ENCODE measurements around the gene B4GALT1. TPM values are rescaled to one million over a fixed set of nuclear protein-coding genes. Genes with fewer than 3 reads are reported as not detected.

B4GALT1 gene
- total and polyA plus RNA-seq, 2 donors (not counting 3 experiments of a cell fraction or from before 2014, with no cell fraction given), result 61.4 to 66.5 TPM

DNA sequence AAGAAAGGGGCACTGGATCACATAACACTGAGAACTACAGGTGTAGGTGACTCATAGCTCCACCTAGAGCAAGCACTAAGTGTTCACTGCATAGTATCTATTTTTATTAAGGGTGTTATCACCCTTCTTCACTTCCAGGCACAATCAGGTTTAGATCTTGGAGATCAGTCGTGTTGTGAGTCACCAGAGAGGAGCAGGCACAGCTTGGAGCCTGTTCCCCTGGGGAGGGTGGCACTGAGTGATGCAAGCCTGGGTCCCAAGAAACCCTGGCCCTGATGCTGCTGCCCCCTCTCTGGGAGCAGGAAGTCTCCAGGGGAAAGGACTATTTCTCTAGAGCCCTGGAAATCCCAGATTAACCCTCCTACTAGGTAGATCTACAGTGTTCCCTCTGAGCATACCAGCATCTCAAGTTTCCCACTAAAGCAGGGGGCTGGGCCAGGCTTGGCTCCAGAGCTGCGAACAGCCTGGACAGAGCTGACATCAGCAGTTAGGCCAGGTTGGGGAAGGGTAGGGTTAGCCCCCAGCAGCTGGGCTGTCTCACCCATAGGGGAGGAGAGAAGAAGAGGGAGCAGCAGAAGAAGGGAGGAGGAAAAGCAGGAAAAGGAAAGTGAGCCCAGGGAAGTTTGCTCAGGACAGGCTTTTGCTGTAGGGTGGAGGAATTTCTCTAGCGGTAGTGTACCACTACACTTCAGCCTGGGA, 44.7 kb upstream of the B4GALT1 start:
- TF ChIP-seq POLR2AphosphoS5 (IDR thresholded peaks at IDR 0.05; ENCODE audit: insufficient read depth, low read depth, low read length), result no peak
- TF ChIP-seq, protein P1, sequence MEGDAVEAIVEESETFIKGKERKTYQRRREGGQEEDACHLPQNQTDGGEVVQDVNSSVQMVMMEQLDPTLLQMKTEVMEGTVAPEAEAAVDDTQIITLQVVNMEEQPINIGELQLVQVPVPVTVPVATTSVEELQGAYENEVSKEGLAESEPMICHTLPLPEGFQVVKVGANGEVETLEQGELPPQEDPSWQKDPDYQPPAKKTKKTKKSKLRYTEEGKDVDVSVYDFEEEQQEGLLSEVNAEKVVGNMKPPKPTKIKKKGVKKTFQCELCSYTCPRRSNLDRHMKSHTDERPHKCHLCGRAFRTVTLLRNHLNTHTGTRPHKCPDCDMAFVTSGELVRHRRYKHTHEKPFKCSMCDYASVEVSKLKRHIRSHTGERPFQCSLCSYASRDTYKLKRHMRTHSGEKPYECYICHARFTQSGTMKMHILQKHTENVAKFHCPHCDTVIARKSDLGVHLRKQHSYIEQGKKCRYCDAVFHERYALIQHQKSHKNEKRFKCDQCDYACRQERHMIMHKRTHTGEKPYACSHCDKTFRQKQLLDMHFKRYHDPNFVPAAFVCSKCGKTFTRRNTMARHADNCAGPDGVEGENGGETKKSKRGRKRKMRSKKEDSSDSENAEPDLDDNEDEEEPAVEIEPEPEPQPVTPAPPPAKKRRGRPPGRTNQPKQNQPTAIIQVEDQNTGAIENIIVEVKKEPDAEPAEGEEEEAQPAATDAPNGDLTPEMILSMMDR (IDR thresholded peaks at IDR 0.05; ENCODE audit: extremely low read depth in 1 of 2, insufficient read depth in 1 of 2, low read depth in 1 of 2, low read length in 2 of 2), result no peak
- no peak for TF ChIP-seq GATA2 (IDR thresholded peaks at IDR 0.05; ENCODE audit: insufficient read depth, insufficient read length, low read depth, low read length)
- TF ChIP-seq, protein P2, sequence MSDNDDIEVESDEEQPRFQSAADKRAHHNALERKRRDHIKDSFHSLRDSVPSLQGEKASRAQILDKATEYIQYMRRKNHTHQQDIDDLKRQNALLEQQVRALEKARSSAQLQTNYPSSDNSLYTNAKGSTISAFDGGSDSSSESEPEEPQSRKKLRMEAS (IDR thresholded peaks at IDR 0.05; ENCODE audit: insufficient read depth, insufficient read length), result no peak
- TF ChIP-seq EZH2 (IDR thresholded peaks at IDR 0.05; ENCODE audit: borderline replicate concordance, low read depth, low read length, severe bottlenecking), result no peak
- TF ChIP-seq POLR2A (IDR thresholded peaks at IDR 0.05; ENCODE audit: low read depth, low read length), result no peak
- TF ChIP-seq FOS (IDR thresholded peaks at IDR 0.05; ENCODE audit: borderline replicate concordance, insufficient read depth, low read length), result no peak
- TF ChIP-seq MYC (IDR thresholded peaks at IDR 0.05; ENCODE audit: low read depth, low read length), result no peak
- no peak for TF ChIP-seq JUN (IDR thresholded peaks at IDR 0.05; ENCODE audit: borderline replicate concordance, insufficient read depth, insufficient read length, low read depth)
- Histone ChIP-seq H3K36me3 (ENCODE audit: control insufficient read depth in 2 of 2, extremely low read depth in 1 of 2, insufficient read depth in 2 of 2, low read length in 2 of 2) (no peaks in the 10 kb centered on the region), H3K9ac (replicated peaks; ENCODE audit: extremely low read depth, insufficient read depth, low read length) (no peak overlapping the region), H3K4me1 (ENCODE audit: control insufficient read depth, extremely low read depth, insufficient read depth, low read length) (no peaks in the 10 kb centered on the region), H3K27me3 (ENCODE audit: control insufficient read depth in 2 of 2, insufficient read depth in 2 of 2, low read length in 2 of 2) (peaks cover 12% of the 10 kb centered on the region in 2 experiments), H3K4me2 (ENCODE audit: insufficient read depth, low read length) (no peak overlapping the region), H2AFZ (ENCODE audit: low read depth, low read length) (no peak overlapping the region), H3K27ac (ENCODE audit: insufficient read depth, low read depth, low read length) (no peak overlapping the region), H3K4me3 (replicated peaks in 1 of 3; ENCODE audit: insufficient read depth in 1 of 3, low read depth in 1 of 3, low read length in 3 of 3) (no peak overlapping the region), H3K9me1 (replicated peaks; ENCODE audit: control insufficient read depth, extremely low read depth, insufficient read depth, low read length) (no peaks in the 10 kb centered on the region), H3K9me3 (replicated peaks; ENCODE audit: control insufficient read depth, insufficient read depth, low read length) (no peaks in the 10 kb centered on the region), H4K20me1 (replicated peaks; ENCODE audit: control insufficient read depth, extremely low read depth, insufficient read depth, low read length) (no peaks in the 10 kb centered on the region), H3K79me2 (ENCODE audit: control insufficient read depth, insufficient read depth, low read length) (no peaks in the 10 kb centered on the region)
- no TSS peak for BruUV-seq (replicated peaks)
- dilution Hi-C loops (cut with MboI; ENCODE audit: extremely low pct_ligation_motif_present, low sequenced_read_pairs), result no loop called here
- CTCF ChIA-PET, result interaction anchor here (1.5 kb wide), 2 partner anchors 10 to 14 kb away, joined by 3 to 4 read pairs; no protein-coding TSS in a partner anchor
- POLR2A ChIA-PET, result interaction anchor here (0.7 kb wide), 1 partner anchor 19 kb away, joined by 3 read pairs; no protein-coding TSS in a partner anchor
- DNase-seq (ENCODE audit: low read depth, low spot score), result no peak
- intact Hi-C loops (cut with micrococcal nuclease), result no loop called here
- FAIRE-seq, result no peak

All from endothelial cell of umbilical vein (primary cell).